AG09309 (cell line): ENCODE data around the gene IFI44.

ENCODE experiments used
- DNase-seq: peaks from one replicate; pipeline ENCODE4 v3.0.0-alpha.2; 2010; ENCODE audit warnings: low read depth
- H3K4me3 ChIP-seq: 2 replicates; pipeline ENCODE4 v1.5.1; 2011; ENCODE audit warnings: mild to moderate bottlenecking, low read depth, low read length, moderate library complexity; ENCODE audit not compliant: control insufficient read depth
- TF ChIP-seq, protein P1 (sequence below): IDR thresholded peaks from 2 replicates; pipeline ENCODE4 v1.5.1; 2011; ENCODE audit warnings: mild to moderate bottlenecking, low read depth, low read length, inconsistent platforms; ENCODE audit not compliant: insufficient read depth, control insufficient read depth; ENCODE audit errors: missing control alignments

IFI44 gene

DNA sequence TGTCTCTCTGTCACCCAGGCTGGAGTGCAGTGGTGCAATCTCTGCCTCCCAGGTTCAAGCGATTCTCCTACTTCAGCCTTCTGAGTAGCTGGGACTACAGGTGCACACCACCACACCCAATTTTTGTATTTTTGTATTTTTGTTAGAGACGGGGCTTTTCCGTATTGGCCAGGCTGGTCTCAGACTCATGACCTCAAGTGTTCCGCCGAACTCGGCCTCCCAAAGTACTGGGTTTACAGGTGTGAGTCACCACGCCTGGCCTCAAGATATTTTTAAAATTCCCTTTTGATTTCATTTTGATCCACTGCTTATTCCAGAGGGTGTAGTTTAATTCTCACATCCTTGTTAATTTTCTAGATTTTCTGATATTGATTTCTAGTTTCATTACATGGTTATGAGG, 25.6 kb upstream of the IFI44 start:
- TF ChIP-seq, protein P1, sequence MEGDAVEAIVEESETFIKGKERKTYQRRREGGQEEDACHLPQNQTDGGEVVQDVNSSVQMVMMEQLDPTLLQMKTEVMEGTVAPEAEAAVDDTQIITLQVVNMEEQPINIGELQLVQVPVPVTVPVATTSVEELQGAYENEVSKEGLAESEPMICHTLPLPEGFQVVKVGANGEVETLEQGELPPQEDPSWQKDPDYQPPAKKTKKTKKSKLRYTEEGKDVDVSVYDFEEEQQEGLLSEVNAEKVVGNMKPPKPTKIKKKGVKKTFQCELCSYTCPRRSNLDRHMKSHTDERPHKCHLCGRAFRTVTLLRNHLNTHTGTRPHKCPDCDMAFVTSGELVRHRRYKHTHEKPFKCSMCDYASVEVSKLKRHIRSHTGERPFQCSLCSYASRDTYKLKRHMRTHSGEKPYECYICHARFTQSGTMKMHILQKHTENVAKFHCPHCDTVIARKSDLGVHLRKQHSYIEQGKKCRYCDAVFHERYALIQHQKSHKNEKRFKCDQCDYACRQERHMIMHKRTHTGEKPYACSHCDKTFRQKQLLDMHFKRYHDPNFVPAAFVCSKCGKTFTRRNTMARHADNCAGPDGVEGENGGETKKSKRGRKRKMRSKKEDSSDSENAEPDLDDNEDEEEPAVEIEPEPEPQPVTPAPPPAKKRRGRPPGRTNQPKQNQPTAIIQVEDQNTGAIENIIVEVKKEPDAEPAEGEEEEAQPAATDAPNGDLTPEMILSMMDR, result no peak
- H3K4me3 ChIP-seq, result no peak overlapping the region
- no peak for DNase-seq

DNA sequence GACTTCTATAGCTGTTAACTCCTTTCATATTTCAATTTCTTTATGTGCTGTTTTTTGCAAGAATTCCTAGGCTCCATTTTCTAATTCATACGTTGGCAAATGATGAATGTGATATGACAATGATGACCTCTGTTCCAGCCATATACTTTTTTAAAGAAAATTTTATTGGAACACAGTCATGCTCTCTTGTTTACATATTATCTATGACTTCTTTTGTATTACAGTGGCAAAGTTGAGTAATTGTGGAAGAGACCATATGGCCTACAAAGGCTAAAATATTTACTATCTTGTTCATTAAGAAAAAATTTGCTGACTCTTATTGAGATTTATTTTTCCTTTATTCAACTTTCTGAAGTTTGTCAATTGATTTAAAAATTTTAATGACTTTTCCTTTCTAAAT, 22.3 kb upstream of the IFI44 start:
- H3K4me3 ChIP-seq, result no peak overlapping the region
- TF ChIP-seq, protein P1, result no peak
- DNase-seq, result no peak

DNA sequence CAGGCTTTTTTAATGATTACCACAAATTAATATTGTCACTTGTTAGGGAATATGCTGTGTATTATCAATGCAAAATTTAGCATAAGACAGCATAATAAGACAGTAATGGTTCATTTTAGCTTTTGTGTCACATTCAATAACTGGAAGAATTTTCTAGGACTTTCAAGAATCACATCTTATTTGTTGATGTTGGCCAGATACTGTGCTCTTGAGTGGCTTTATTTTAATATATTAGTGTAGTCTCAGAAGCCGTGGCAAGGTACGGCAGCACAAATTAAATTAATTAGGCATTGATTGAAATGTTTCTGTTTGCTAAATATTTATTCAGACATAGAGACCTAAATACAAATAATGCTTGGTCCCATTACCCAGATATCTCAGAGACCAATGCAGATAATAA, 19.0 kb upstream of the IFI44 start:
- no peak overlapping the region for H3K4me3 ChIP-seq
- TF ChIP-seq, protein P1, result no peak
- DNase-seq, result no peak

DNA sequence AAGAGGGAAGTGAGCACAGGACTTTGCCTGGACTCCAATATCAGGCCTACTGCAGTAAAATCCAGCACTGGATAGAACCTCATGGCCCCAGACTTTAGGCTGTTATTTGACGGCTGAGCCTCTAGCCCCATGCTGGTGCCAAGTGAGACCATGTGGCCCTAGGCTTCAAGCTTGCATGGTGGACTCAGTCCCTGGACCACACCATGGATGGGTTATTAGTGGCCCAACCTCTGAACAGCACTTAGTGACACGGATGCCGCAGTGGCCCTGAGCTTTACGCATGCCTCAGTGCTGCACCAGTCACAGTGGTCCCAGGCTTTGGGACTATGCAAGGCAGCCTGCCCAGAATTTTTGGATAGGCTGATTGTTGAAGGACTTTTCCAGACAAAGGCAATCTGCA, 16.4 kb upstream of the IFI44 start:
- DNase-seq, result no peak
- TF ChIP-seq, protein P1, result no peak
- H3K4me3 ChIP-seq, result no peak overlapping the region

DNA sequence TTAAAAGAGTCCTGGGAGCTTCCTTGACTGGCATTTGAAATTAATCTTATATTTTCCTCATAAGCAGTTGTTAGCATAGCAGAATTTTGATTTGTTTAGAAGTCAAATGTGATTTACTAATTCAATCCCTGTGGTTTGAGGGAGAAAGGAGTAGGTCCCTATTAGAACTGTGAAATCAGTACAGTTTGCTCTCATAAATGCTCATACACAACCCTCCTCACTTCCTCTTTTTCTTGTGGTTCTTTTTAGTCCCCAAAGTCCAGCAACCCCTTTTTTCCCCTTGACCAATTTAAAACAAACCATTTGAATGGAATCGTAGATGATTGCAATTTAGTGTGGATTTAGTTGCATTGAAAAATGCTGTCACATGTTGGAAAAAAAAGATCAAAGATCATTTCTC, 9.2 kb upstream of the IFI44 start:
- TF ChIP-seq, protein P1, result no peak
- no peak for DNase-seq
- H3K4me3 ChIP-seq, result no peak overlapping the region

DNA sequence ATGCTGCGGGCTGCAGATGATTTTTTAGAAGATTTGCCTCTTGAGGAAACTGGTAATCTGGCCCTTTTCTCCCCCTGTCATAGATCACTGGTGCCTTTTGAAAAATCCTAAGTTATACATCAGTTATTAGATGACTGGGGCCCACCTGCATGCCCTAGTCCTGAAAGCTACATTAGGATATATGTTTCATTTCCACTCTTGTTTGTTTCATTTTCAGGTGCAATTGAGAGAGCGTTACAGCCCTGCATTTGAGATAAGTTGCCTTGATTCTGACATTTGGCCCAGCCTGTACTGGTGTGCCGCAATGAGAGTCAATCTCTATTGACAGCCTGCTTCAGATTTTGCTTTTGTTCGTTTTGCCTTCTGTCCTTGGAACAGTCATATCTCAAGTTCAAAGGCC, 8.1 kb upstream of the IFI44 start:
- DNase-seq, result no peak
- TF ChIP-seq, protein P1, result no peak
- H3K4me3 ChIP-seq, result no peak overlapping the region

DNA sequence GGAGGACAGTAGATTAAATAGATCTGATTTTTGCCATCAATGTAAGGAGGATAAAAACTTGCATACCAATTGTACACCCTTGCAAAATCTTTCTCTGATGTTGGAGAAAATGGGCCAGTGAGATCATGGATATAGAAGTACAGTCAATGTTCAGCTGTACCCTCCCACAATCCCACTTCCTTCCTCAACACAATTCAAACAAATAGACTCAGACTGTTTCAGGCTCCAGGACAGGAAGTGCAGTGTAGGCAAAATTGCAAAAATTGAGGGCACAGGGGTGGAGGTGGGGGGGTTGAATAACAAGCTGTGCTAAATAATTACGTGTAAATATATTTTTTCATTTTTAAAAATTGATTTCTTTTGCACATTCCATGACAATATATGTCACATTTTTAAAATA, 3.9 kb upstream of the IFI44 start:
- no peak overlapping the region for H3K4me3 ChIP-seq
- DNase-seq, result no peak
- TF ChIP-seq, protein P1, result no peak
